HepG2 (cell line): ENCODE measurements around the gene SIX5.

Source experiments
- BATF2 ChIP-seq: sonication (generic); formaldehyde crosslinking; IDR thresholded peaks from 2 replicates; pipeline ENCODE4 v1.8.0; 2022; ENCODE audit warnings: mild to moderate bottlenecking, missing genetic modification reagents, moderate library complexity
- HDAC6 ChIP-seq: fragments of 200-600 bp; sonication (generic); IDR thresholded peaks from 2 replicates; pipeline ENCODE4 v1.7.0; 2017; ENCODE audit warnings: mild to moderate bottlenecking, antibody characterized with exemption, low read length, low read depth
- KAT2B ChIP-seq: fragments of 150-350 bp; IDR thresholded peaks from 2 replicates; pipeline ENCODE4 v1.6.1; 2014; ENCODE audit warnings: low read depth, low read length, borderline replicate concordance
- MAX ChIP-seq: IDR thresholded peaks from 2 replicates; pipeline ENCODE4 v1.6.1; 2012; ENCODE audit warnings: inconsistent platforms
- MEIS2 ChIP-seq: sonication (generic); formaldehyde crosslinking; IDR thresholded peaks from 2 replicates; pipeline ENCODE4 v1.9.0; 2021; ENCODE audit warnings: mild to moderate bottlenecking, missing genetic modification reagents
- MLXIP ChIP-seq: sonication (generic); formaldehyde crosslinking; IDR thresholded peaks from 2 replicates; pipeline ENCODE4 v1.9.0; 2021; ENCODE audit warnings: missing genetic modification reagents, borderline replicate concordance
- SUZ12 ChIP-seq: fragments of 150-350 bp; IDR thresholded peaks from 2 replicates; pipeline ENCODE4 v1.6.1; 2014; ENCODE audit warnings: low read depth, low read length
- TBP ChIP-seq: sonication (generic); formaldehyde crosslinking; IDR thresholded peaks from 2 replicates; pipeline ENCODE4 v1.5.0; 2020; ENCODE audit warnings: missing genetic modification reagents
- USF2 ChIP-seq, 2 experiments: sonication (generic) in 1 of 2; formaldehyde crosslinking in 1 of 2; IDR thresholded peaks; 2 replicates each; pipeline versions ENCODE4 v1.5.1 to v1.6.1; 2011 to 2020; ENCODE audit warnings: borderline replicate concordance in 1 of 2, low read depth in 1 of 2, low read length in 1 of 2, mild to moderate bottlenecking in 1 of 2, missing genetic modification reagents in 1 of 2, moderate library complexity in 1 of 2
- ZNF232 ChIP-seq: sonication (generic); formaldehyde crosslinking; IDR thresholded peaks from 2 replicates; pipeline ENCODE4 v1.4.0; 2020; ENCODE audit warnings: missing genetic modification reagents, borderline replicate concordance
- ZNF33B ChIP-seq: sonication (generic); formaldehyde crosslinking; IDR thresholded peaks from 2 replicates; pipeline ENCODE4 v1.5.1; 2020; ENCODE audit warnings: mild to moderate bottlenecking, missing genetic modification reagents
- TF ChIP-seq, protein P1 (sequence below): sonication (generic); formaldehyde crosslinking; IDR thresholded peaks from 2 replicates; pipeline ENCODE4 v1.8.1; 2023; ENCODE audit warnings: missing genetic modification reagents, mild to moderate bottlenecking, borderline replicate concordance
- TF ChIP-seq, protein P2 (sequence below): sonication (generic); formaldehyde crosslinking; IDR thresholded peaks from 2 replicates; pipeline ENCODE4 v1.5.0; 2020; ENCODE audit warnings: mild to moderate bottlenecking, missing genetic modification reagents, moderate library complexity

GRCh38 chr19:45817725-45818301, 48.8 kb upstream of the SIX5 start:
- TF ChIP-seq BATF2 (CRISPR knock-in tag) = no peak
- TF ChIP-seq MAX = no peak
- TF ChIP-seq, protein P1, sequence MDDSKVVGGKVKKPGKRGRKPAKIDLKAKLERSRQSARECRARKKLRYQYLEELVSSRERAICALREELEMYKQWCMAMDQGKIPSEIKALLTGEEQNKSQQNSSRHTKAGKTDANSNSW (CRISPR knock-in tag) = no peak
- no peak for TF ChIP-seq SUZ12
- TF ChIP-seq MLXIP (CRISPR knock-in tag) = no peak
- no peak for TF ChIP-seq HDAC6
- no peak for TF ChIP-seq MEIS2 (CRISPR knock-in tag)
- TF ChIP-seq KAT2B = no peak
- TF ChIP-seq ZNF232 (CRISPR knock-in tag) = no peak
- no peak for TF ChIP-seq ZNF33B (CRISPR knock-in tag)
- TF ChIP-seq TBP = no peak
- TF ChIP-seq, protein P2, sequence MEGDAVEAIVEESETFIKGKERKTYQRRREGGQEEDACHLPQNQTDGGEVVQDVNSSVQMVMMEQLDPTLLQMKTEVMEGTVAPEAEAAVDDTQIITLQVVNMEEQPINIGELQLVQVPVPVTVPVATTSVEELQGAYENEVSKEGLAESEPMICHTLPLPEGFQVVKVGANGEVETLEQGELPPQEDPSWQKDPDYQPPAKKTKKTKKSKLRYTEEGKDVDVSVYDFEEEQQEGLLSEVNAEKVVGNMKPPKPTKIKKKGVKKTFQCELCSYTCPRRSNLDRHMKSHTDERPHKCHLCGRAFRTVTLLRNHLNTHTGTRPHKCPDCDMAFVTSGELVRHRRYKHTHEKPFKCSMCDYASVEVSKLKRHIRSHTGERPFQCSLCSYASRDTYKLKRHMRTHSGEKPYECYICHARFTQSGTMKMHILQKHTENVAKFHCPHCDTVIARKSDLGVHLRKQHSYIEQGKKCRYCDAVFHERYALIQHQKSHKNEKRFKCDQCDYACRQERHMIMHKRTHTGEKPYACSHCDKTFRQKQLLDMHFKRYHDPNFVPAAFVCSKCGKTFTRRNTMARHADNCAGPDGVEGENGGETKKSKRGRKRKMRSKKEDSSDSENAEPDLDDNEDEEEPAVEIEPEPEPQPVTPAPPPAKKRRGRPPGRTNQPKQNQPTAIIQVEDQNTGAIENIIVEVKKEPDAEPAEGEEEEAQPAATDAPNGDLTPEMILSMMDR (CRISPR knock-in tag) = no peak
- no peak for TF ChIP-seq USF2 (IDR thresholded peaks at IDR 0.05; ENCODE audit: low read depth, low read length)
- TF ChIP-seq USF2 (CRISPR knock-in tag; IDR thresholded peaks at IDR 0.05; ENCODE audit: borderline replicate concordance) = no peak
